HG03378 (cell line): ENCODE results near the gene ZNF821.
"Not testable (repeated sequence)": the region's sequence is repeated elsewhere in the genome, so short reads cannot be mapped to it uniquely, and the experiment has no call there.

Experiments
- ATAC-seq: cut with Tn5 transposase; IDR thresholded peaks from one replicate; pipeline ENCODE4 v1.9.1; 2021; ENCODE audit warnings: mild to moderate bottlenecking, moderate library complexity; ENCODE audit not compliant: unreplicated experiment

ZNF821 gene

GRCh38 chr16:71902656-71903365, 18.8 kb upstream of the ZNF821 start:
- ATAC-seq: no peak

- ATAC-seq: no peak
Measured at GRCh38 chr16:71899171-71899570, 15.2 kb upstream of the ZNF821 start.

GRCh38 chr16:71896764-71897368, 12.9 kb upstream of the ZNF821 start:
- no peak for ATAC-seq

- peak; percentile 6 for ATAC-seq
Measured at GRCh38 chr16:71895679-71896365, 11.8 kb upstream of the ZNF821 start.

- peak; percentile 72 for ATAC-seq
Measured at GRCh38 chr16:71894921-71895678, 11.1 kb upstream of the ZNF821 start, which contains the start of gene IST1. TSS of gene IST1 (plus strand) at chr16:71895531. CDS start at chr16:71915641, 20,110 bp downstream.

GRCh38 chr16:71894229-71894920, 10.4 kb upstream of the ZNF821 start:
- peak; percentile 23 for ATAC-seq

- no peak for ATAC-seq
Measured at GRCh38 chr16:71893888-71894228, 9.9 kb upstream of the ZNF821 start.

GRCh38 chr16:71889147-71889546, 5.2 kb upstream of the ZNF821 start:
- no peak for ATAC-seq

GRCh38 chr16:71885261-71885650, 1.3 kb upstream of the ZNF821 start:
- no peak for ATAC-seq

GRCh38 chr16:71883168-71883848, 674 bp downstream of the ZNF821 start:
- ATAC-seq: peak; percentile 27

- peak; percentile 62 for ATAC-seq
Measured at GRCh38 chr16:71882505-71883167, 1.3 kb downstream of the ZNF821 start.

GRCh38 chr16:71880176-71880575, 3.8 kb downstream of the ZNF821 start:
- no peak for ATAC-seq

- ATAC-seq: no peak
Measured at GRCh38 chr16:71878911-71879310, 5.1 kb downstream of the ZNF821 start.

- no peak for ATAC-seq
Measured at GRCh38 chr16:71873199-71873598, 10.8 kb downstream of the ZNF821 start.

GRCh38 chr16:71870818-71871217, 13.2 kb downstream of the ZNF821 start:
- no peak for ATAC-seq

- ATAC-seq: no peak
Measured at GRCh38 chr16:71869089-71869488, 14.9 kb downstream of the ZNF821 start.

GRCh38 chr16:71867939-71868338, 16.0 kb downstream of the ZNF821 start:
- no peak for ATAC-seq

- ATAC-seq: not testable (repeated sequence)
Measured at GRCh38 chr16:71867175-71867574, 16.8 kb downstream of the ZNF821 start.

GRCh38 chr16:71865173-71865863, 18.7 kb downstream of the ZNF821 start:
- ATAC-seq: no peak
